Measurements from ENCODE around the gene TNIK.

- TF ChIP-seq, protein P1, sequence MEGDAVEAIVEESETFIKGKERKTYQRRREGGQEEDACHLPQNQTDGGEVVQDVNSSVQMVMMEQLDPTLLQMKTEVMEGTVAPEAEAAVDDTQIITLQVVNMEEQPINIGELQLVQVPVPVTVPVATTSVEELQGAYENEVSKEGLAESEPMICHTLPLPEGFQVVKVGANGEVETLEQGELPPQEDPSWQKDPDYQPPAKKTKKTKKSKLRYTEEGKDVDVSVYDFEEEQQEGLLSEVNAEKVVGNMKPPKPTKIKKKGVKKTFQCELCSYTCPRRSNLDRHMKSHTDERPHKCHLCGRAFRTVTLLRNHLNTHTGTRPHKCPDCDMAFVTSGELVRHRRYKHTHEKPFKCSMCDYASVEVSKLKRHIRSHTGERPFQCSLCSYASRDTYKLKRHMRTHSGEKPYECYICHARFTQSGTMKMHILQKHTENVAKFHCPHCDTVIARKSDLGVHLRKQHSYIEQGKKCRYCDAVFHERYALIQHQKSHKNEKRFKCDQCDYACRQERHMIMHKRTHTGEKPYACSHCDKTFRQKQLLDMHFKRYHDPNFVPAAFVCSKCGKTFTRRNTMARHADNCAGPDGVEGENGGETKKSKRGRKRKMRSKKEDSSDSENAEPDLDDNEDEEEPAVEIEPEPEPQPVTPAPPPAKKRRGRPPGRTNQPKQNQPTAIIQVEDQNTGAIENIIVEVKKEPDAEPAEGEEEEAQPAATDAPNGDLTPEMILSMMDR (IDR thresholded peaks at IDR 0.05 in 8 of 11, conservative IDR thresholded peaks at IDR 0.05 in 3 of 11): no peak
- no peak for TF ChIP-seq POLR2AphosphoS5 (IDR thresholded peaks at IDR 0.05)
Measured at GRCh38 chr3:171274222-171274621, 186.0 kb downstream of the TNIK start.
